T-cell (primary cell): ENCODE measurements around the gene INVS. TPM values are rescaled to one million over a fixed set of nuclear protein-coding genes. Genes with fewer than 3 reads are reported as not detected.
A peak's percentile ranks its signal among the peaks of the same experiment; 100 is the strongest.
"Not testable (repeated sequence)": the region's sequence is repeated elsewhere in the genome, so short reads cannot be mapped to it uniquely, and the experiment has no call there.

ENCODE experiments used
- ATAC-seq, 4 experiments: fragments of 200-7000 bp in 3 of 4; fragments of 150-1000 bp in 1 of 4; cut with Tn5 transposase; replicated peaks in 1 of 4; 1 replicate in 3 of 4; 2 replicates in 1 of 4; pipeline ENCODE4 v1.10.0; 2021; ENCODE audit warnings: moderate library complexity in 3 of 4, mild to moderate bottlenecking in 2 of 4, moderate number of reproducible peaks in 1 of 4
- CTCF ChIA-PET, 2 donors: fragments of 300-600 bp; sonication (Branson Sonifier 250); formaldehyde crosslinking; loops; one replicate each; lab custom pipeline; 2022; ENCODE audit warnings: antibody characterized with exemption in 2 of 2; lab: Charles Lee
- POLR2A ChIA-PET, 2 donors: fragments of 300-600 bp; sonication (Branson Sonifier 250); formaldehyde crosslinking; loops; one replicate each; lab custom pipeline; 2022; ENCODE audit warnings: antibody characterized with exemption in 2 of 2; lab: Charles Lee
- DNase-seq, 35 experiments: peaks; one replicate each; pipeline versions ENCODE4 v3.0.0 to v3.0.0-alpha.2; 2013 to 2023
- H3K27ac ChIP-seq: one replicate; pipeline ENCODE4 v1.5.1; 2013; ENCODE audit warnings: low read length
- H3K27me3 ChIP-seq, 2 experiments: replicated peaks in 1 of 2; 1 replicate in 1 of 2; 2 replicates in 1 of 2; pipeline versions ENCODE4 v1.6.1 to v1.7.0; 2013; ENCODE audit warnings: low read length in 1 of 2, mixed read lengths in 1 of 2; ENCODE audit not compliant: control insufficient read depth in 2 of 2, insufficient read depth in 2 of 2; ENCODE audit errors: extremely low read depth in 1 of 2
- H3K36me3 ChIP-seq, 2 donors: 1 replicate in 1 of 2; 2 replicates in 1 of 2; pipeline versions ENCODE4 v1.6.1 to v1.7.0; 2013; ENCODE audit warnings: low read length in 1 of 2; ENCODE audit not compliant: control insufficient read depth in 2 of 2, insufficient read depth in 1 of 2; ENCODE audit errors: extremely low read depth in 1 of 2
- H3K4me1 ChIP-seq, 2 experiments: 1 replicate in 1 of 2; 2 replicates in 1 of 2; pipeline versions ENCODE4 v1.6.1 to v1.7.0; 2013; ENCODE audit warnings: low read length in 2 of 2, mixed read lengths in 1 of 2; ENCODE audit not compliant: insufficient read depth in 2 of 2, control insufficient read depth in 1 of 2; ENCODE audit errors: extremely low read depth in 1 of 2
- H3K4me3 ChIP-seq, 2 donors: 1 replicate in 1 of 2; 2 replicates in 1 of 2; pipeline versions ENCODE4 v1.5.1 to v1.7.0; 2013; ENCODE audit warnings: mild to moderate bottlenecking in 2 of 2, low read length in 1 of 2, moderate library complexity in 1 of 2; ENCODE audit not compliant: control insufficient read depth in 1 of 2; ENCODE audit errors: extremely low read depth in 1 of 2
- H3K9me3 ChIP-seq: 2 replicates; pipeline ENCODE4 v1.7.0; 2013
- H3K27ac Mint-ChIP-seq, 2 donors: one replicate each; pipeline ENCODE4 v1.8.0; 2020 to 2021; ENCODE audit warnings: mild to moderate bottlenecking in 2 of 2, mixed read lengths in 2 of 2
- H3K27me3 Mint-ChIP-seq, 2 donors: one replicate each; pipeline ENCODE4 v1.8.0; 2021 to 2022; ENCODE audit warnings: mixed read lengths in 2 of 2
- H3K36me3 Mint-ChIP-seq: one replicate; pipeline ENCODE4 v1.8.0; 2021; ENCODE audit warnings: mixed read lengths
- H3K4me1 Mint-ChIP-seq, 3 donors: one replicate each; pipeline ENCODE4 v1.8.0; 2020 to 2022; ENCODE audit warnings: mixed read lengths in 3 of 3, mild to moderate bottlenecking in 1 of 3
- H3K4me3 Mint-ChIP-seq, 3 donors: one replicate each; pipeline ENCODE4 v1.8.0; 2020 to 2022; ENCODE audit warnings: mild to moderate bottlenecking in 3 of 3, mixed read lengths in 3 of 3, moderate library complexity in 3 of 3
- H3K9me3 Mint-ChIP-seq, 3 donors: one replicate each; pipeline ENCODE4 v1.8.0; 2020 to 2022; ENCODE audit warnings: mixed read lengths in 3 of 3
- WGBS: methylation state at CpG from one replicate; pipeline ENCODE4 v1.1.5; 2013; ENCODE audit warnings: missing lambda C conversion rate; ENCODE audit not compliant: insufficient coverage; 5-methylcytosine and 5-hydroxymethylcytosine counted together
- total RNA-seq, 35 experiments: library from RNA in 6 of 35; stranded (reverse) in 6 of 35; fragments of 120-200 nt in 1 of 35; gene quantifications; one replicate each; pipeline versions ENCODE4 v1.2.1 to v1.2.4 and lab custom pipeline; 2013 to 2026

INVS gene
- total RNA-seq, 5 donors from 2014 or later (not counting 1 experiment from before 2014, with no cell fraction given), result 15.6 to 21.6 (median 19.0) TPM

DNA sequence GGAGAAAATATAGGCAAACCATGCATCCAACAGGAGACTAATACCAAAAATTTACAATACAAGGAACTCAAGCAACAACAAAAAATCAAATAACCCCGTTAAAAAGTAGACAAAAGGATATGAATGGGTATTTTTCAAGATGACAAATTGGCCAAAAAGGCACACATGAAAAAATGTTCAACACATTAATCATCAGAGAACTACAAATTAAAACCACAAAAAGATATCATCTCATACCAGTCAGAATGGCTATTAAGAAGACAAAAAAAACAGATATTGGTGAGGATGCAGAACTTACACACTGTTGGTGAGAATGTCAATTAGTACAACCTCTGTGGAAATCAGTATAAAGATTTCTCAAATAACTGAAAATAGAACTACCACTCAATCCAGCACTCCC lies 218.7 kb downstream of the INVS start:
- no peak overlapping the region for H3K27ac ChIP-seq
- no peak overlapping the region for H3K4me3 ChIP-seq
- ATAC-seq, result no peak
- ChIA-PET CTCF (no interaction called here), POLR2A (no interaction called here)
- Mint-ChIP-seq H3K4me3 (no peak overlapping the region), H3K27ac (peak overlapping the region in 1 of 2 donors; percentile 58), H3K9me3 (no peaks in the 10 kb centered on the region), H3K27me3 (no peaks in the 10 kb centered on the region), H3K36me3 (peaks cover 63% of the 10 kb centered on the region), H3K4me1 (peaks cover 14 to 30% (median 20%) of the 10 kb centered on the region in 3 donors)
- no peaks in the 10 kb centered on the region for H3K27me3 ChIP-seq
- DNase-seq, result no peak
- no peaks in the 10 kb centered on the region for H3K4me1 ChIP-seq
- H3K36me3 ChIP-seq, result peaks cover 0 to 20% of the 10 kb centered on the region in 2 donors
- no CpG with 5 or more reads among the region's 1 CpG for WGBS
- H3K9me3 ChIP-seq, result peaks cover 7% of the 10 kb centered on the region

DNA sequence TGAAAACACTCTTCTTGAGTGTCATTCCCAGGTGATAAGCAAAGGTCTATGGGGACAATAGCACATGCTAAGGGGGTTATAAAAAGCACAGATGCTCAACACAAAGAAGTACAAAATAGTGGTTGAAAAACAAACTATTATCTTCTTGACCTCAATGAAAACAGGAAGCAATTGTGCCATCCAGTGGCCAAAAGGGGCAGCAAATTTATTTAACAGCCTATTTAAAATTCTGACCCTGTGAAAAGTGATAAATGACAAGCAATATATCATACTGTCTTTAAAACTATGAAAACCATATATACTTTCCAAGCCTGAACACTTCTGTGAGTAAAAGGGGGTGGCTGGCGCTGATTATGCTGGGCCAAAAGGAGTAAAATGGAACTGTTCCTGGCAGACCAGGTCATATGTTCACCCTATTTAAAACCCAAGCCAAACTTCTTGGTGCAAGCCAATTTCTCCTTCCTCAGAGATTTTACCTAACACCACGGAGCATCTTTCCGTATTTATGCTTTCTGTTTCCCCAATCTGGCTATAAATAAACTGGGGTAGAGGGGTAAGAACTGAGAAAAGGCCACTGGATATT lies 224.0 kb downstream of the INVS start:
- Histone ChIP-seq H3K36me3 (peaks cover 0 to 27% of the 10 kb centered on the region in 2 donors), H3K27ac (no peak overlapping the region), H3K4me3 (no peak overlapping the region), H3K4me1 (no peaks in the 10 kb centered on the region), H3K27me3 (no peaks in the 10 kb centered on the region), H3K9me3 (no peaks in the 10 kb centered on the region)
- DNase-seq, result peak in 19 of 35 experiments; percentile 1 to 47 (median 8)
- H3K27me3 Mint-ChIP-seq, result no peaks in the 10 kb centered on the region
- H3K9me3 Mint-ChIP-seq, result no peaks in the 10 kb centered on the region
- peaks cover 44% of the 10 kb centered on the region for H3K36me3 Mint-ChIP-seq
- CTCF ChIA-PET, result interaction anchor here (0.6 to 3.1 kb wide), 7 partner anchors 11 to 300 kb away, joined by 3 to 13 read pairs (median 4); no protein-coding TSS in a partner anchor
- POLR2A ChIA-PET, result no interaction called here
- no peak overlapping the region for H3K4me3 Mint-ChIP-seq
- no peak for ATAC-seq
- WGBS, result no CpG with 5 or more reads among the region's 3 CpGs
- no peak overlapping the region for H3K27ac Mint-ChIP-seq
- peaks cover 10 to 17% (median 13%) of the 10 kb centered on the region in 3 donors for H3K4me1 Mint-ChIP-seq

DNA sequence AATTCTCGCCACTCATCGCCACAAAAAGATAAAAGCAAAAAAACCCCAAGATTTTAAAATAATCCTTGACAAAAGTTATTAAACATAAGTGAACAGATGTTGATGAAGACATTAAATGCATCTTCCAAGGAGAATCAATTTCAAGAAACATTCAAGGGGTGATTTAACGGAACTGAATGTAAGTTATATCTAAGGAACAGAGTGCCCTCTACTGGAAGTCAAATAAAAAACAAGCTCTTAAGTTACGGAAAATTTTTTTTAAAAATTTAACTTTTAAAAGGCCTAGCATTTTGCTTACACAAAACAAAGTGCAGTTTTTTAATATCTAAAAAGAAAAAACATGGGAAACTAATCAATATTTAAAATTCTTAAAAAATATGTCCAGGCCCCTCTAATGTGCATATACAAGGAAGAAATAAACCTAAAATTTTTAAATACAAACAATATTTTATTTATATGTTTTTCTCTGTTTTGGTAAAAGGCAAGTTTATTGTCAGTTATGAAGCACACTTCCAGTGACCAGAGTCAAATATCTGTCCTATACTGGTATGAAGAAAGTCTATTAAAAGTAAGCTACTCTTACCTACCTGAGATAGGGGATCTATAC lies 225.7 kb downstream of the INVS start:
- Mint-ChIP-seq H3K36me3 (peaks cover 44% of the 10 kb centered on the region), H3K4me3 (no peak overlapping the region), H3K27me3 (no peaks in the 10 kb centered on the region), H3K9me3 (no peaks in the 10 kb centered on the region), H3K27ac (no peak overlapping the region), H3K4me1 (peaks cover 7 to 15% (median 12%) of the 10 kb centered on the region in 3 donors)
- H3K9me3 ChIP-seq, result no peaks in the 10 kb centered on the region
- peak in 1 of 35 experiments; percentile 54 for DNase-seq
- no peaks in the 10 kb centered on the region for H3K27me3 ChIP-seq
- ATAC-seq, result no peak
- no peaks in the 10 kb centered on the region for H3K4me1 ChIP-seq
- POLR2A ChIA-PET, result interaction anchor here in 1 of 2 donors (0.5 kb wide), 1 partner anchor 13 kb away, joined by 3 read pairs; no protein-coding TSS in a partner anchor
- WGBS, result no CpG with 5 or more reads among the region's 4 CpGs
- peaks cover 0 to 23% of the 10 kb centered on the region in 2 donors for H3K36me3 ChIP-seq
- no peak overlapping the region for H3K27ac ChIP-seq
- H3K4me3 ChIP-seq, result no peak overlapping the region
- CTCF ChIA-PET, result interaction anchor here (0.5 to 3.1 kb wide), 30 partner anchors 9 to 1356 kb away, joined by 3 to 15 read pairs (median 3); partner anchors contain the start of gene TEX10 (in 2 of the 2)

DNA sequence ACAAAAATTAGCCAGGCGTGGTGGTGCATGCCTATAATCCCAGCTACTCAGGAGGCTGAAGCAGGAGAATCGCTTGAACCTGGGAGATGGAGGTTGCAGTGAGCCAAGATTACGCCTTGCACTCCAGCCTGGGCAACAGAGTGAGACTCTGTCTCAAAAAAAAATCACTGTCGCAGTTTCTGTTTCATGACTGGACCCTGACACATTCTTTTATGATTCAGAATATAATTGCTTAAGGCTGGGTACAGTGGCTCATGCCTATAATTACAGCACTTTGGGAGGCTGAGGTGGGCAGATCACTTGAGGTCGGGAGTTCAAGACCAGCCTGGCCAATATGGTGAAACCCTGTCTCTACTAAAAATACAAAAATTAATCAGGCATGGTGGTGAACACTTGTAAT lies 239.7 kb downstream of the INVS start:
- Mint-ChIP-seq H3K4me1 (peaks cover 33 to 49% (median 33%) of the 10 kb centered on the region in 3 donors), H3K36me3 (peaks cover 32% of the 10 kb centered on the region)
- H3K9me3 ChIP-seq, ATAC-seq, H3K4me1 ChIP-seq, H3K9me3 Mint-ChIP-seq, H3K4me3 Mint-ChIP-seq, DNase-seq, H3K4me3 ChIP-seq, H3K27me3 ChIP-seq, H3K27ac Mint-ChIP-seq, H3K27ac ChIP-seq, H3K27me3 Mint-ChIP-seq, CTCF ChIA-PET: not testable (repeated sequence)
- peaks cover 0 to 18% of the 10 kb centered on the region in 2 donors for H3K36me3 ChIP-seq
- 100% methylated on average over 3 of the region's 5 CpGs for WGBS
- POLR2A ChIA-PET, result interaction anchor here in 1 of 2 donors (0.7 kb wide), 1 partner anchor 274 kb away, joined by 5 read pairs; no protein-coding TSS in a partner anchor

- Histone ChIP-seq H3K27me3 (no peaks in the 10 kb centered on the region), H3K4me1 (no peaks in the 10 kb centered on the region), H3K9me3 (no peaks in the 10 kb centered on the region), H3K27ac (no peak overlapping the region), H3K4me3 (no peak overlapping the region), H3K36me3 (peaks cover 0 to 18% of the 10 kb centered on the region in 2 donors)
- peaks cover 36% of the 10 kb centered on the region for H3K36me3 Mint-ChIP-seq
- H3K9me3 Mint-ChIP-seq, result no peaks in the 10 kb centered on the region
- H3K4me3 Mint-ChIP-seq, result no peak overlapping the region
- ChIA-PET POLR2A (no interaction called here), CTCF (interaction anchor here in 1 of 2 donors (1.1 kb wide), 1 partner anchor 16 kb away, joined by 5 read pairs; no protein-coding TSS in a partner anchor)
- DNase-seq, result no peak
- no peak overlapping the region for H3K27ac Mint-ChIP-seq
- no peaks in the 10 kb centered on the region for H3K27me3 Mint-ChIP-seq
- no CpG with 5 or more reads among the region's 2 CpGs for WGBS
- H3K4me1 Mint-ChIP-seq, result peaks cover 35 to 55% (median 38%) of the 10 kb centered on the region in 3 donors
- no peak for ATAC-seq
Observed at GRCh38 chr9:100340224-100340623, 241.2 kb downstream of the INVS start.

- 93% methylated on average over 3 of the region's 3 CpGs for WGBS
- Mint-ChIP-seq H3K27me3 (no peaks in the 10 kb centered on the region), H3K4me3 (no peak overlapping the region), H3K4me1 (peaks cover 43 to 66% (median 50%) of the 10 kb centered on the region in 3 donors), H3K27ac (no peak overlapping the region), H3K36me3 (peaks cover 46% of the 10 kb centered on the region), H3K9me3 (no peaks in the 10 kb centered on the region)
- ATAC-seq, result no peak
- Histone ChIP-seq H3K4me1 (peaks cover 0 to 2% of the 10 kb centered on the region in 2 experiments), H3K36me3 (peaks cover 3 to 20% of the 10 kb centered on the region in 2 donors), H3K4me3 (no peak overlapping the region), H3K27me3 (no peaks in the 10 kb centered on the region), H3K9me3 (no peaks in the 10 kb centered on the region), H3K27ac (no peak overlapping the region)
- DNase-seq, result no peak
- POLR2A ChIA-PET, result no interaction called here
- CTCF ChIA-PET, result interaction anchor here (0.5 to 1.0 kb wide), 2 partner anchors 10 kb away, joined by 3 to 4 read pairs; no protein-coding TSS in a partner anchor
Observed at GRCh38 chr9:100341889-100342288, 242.8 kb downstream of the INVS start.
